NCI-H1436 (cell line): ENCODE data around the gene GRB14.
"Not testable (repeated sequence)": the region's sequence is repeated elsewhere in the genome, so short reads cannot be mapped to it uniquely, and the experiment has no call there.

ENCODE experiments used
- DNase-seq: peaks from one replicate; lab custom pipeline; 2025; lab: John Stamatoyannopoulos, UW

Gene GRB14

DNA sequence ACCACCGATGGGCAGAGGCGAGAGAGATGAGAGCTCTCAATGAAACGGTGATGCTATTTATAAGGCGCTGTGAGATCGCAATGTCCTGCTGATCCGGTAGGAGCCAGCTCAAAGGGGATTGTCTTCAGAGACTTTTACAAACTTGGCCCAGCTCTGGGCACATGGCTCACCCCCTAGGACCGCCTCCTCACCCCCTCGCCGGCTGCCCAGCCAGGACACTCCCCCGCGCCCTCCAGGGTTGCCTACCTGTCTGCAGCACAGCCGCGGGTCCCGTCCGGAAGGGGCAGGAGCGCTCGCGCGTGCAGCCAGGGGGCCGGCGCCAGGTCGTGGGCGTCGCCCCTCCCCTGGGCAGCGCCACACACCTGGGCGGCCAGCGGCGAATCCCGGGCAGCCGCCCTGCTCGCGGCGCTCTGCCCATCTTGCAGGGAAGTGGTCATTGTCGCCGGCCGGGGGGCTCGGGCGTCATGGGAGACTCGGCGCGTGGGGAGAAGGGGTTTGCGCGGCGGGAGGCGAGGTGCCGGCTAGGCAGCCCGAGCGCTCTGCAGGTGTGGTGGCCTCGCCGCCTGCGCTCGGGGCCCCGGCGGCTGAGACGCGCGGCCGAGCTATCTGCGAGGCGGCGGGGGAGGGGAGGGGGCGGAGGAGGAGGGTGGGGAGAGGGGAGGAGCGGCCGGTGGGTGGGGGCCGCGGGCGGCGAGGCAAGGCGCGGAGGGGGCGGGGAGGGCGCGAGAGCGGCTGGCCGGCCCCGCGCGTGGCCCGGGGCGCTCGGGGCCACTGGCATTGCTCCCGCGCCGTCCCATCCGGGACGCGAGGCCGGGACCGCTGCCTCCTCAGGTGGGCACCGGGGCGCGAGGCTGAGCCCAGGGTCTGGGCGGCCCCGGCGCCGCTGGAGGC, at the start of gene GRB14:
GRB14 (minus strand) TSS at position 610 of the 891 bp plus-strand sequence; CDS start at position 437, 173 bp downstream.
- DNase-seq: peak; percentile 57

DNA sequence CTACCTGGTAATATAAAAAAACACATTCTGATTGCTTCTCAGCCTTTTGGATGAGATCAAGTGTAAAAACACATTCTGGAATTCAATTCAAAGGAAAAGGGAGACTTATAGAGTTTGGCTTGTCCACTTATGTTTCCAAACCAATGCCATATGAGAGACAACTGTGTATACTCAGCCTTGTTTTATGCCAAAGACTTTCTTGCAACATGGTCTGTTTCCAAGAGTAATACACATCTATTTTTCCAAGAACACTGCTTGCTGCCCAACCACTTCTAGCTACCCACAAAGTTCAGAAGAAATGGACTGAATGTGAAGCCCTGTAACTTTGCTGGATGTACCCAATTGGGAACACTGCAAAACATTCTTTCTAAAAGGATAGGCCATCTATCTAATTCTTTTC, 48.0 kb upstream of the GRB14 start:
- DNase-seq: no peak

DNA sequence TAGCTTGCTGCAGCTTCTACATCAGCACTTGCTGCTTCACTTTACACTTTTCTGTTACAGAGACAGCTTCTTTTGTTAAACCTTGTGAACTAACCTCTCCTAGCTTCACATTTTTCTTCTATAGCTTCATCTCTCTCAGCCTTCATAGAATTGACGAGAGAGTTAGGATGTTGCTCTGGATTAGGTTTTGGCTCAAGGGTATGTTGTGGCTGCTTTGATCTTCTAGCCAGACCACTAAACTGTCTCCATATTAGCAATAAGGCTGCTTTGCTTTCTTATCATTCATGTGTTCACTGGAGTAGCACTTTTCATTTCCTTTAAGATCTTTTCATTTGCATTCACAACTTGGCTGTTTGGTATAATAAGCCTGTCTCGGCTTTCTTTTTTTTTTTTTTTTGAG, 46.3 kb upstream of the GRB14 start:
- DNase-seq: no peak

- DNase-seq: no peak
Observed at GRCh38 chr2:164664070-164664469, 42.8 kb upstream of the GRB14 start.

- no peak for DNase-seq
Observed at GRCh38 chr2:164662868-164663631, 41.8 kb upstream of the GRB14 start.

GRCh38 chr2:164662066-164662465, 40.8 kb upstream of the GRB14 start:
- DNase-seq: no peak

- DNase-seq: no peak
Observed at GRCh38 chr2:164661349-164661748, 40.1 kb upstream of the GRB14 start.

DNA sequence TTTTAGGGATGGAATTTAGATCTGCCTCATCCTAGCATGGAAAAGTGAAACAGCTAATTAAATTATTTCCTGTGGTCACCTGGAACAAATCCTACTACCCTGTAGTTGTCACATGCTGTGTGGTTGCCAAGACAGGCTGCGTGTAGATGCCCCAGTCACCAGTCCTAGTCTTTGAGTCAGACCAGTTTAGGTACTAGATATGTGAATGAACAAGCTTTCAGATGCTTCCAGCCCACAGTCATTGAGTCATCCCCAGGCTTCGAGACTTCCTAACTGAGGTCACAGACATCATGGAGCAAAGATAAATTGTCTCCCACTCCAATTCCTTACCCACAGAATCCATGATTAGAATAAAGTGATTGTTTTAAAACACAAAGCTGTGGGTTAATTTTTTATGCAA, 35.8 kb upstream of the GRB14 start:
- DNase-seq: no peak

GRCh38 chr2:164655750-164656149, 34.5 kb upstream of the GRB14 start:
- no peak for DNase-seq

- no peak for DNase-seq
Observed at GRCh38 chr2:164655336-164655735, 34.1 kb upstream of the GRB14 start.

DNA sequence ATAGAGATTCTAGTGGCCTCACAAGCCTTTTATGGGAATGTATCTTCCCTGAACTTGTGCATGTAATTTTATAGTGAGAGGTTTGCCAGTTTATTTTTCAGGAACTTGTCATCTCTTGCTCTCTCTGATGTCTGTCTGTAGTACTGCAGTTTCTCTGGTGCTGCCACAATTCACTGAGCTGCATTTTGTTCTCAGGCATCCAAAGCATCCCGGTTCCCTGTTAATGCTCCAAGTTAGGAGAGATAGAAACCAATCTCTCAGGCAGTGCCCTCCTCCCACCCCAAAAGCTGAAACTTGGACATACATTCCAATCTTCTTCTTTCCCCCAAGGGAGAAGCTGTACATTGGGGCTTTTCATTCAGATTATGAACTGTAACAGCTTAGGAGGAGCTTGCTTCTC, 30.1 kb upstream of the GRB14 start:
- no peak for DNase-seq

DNA sequence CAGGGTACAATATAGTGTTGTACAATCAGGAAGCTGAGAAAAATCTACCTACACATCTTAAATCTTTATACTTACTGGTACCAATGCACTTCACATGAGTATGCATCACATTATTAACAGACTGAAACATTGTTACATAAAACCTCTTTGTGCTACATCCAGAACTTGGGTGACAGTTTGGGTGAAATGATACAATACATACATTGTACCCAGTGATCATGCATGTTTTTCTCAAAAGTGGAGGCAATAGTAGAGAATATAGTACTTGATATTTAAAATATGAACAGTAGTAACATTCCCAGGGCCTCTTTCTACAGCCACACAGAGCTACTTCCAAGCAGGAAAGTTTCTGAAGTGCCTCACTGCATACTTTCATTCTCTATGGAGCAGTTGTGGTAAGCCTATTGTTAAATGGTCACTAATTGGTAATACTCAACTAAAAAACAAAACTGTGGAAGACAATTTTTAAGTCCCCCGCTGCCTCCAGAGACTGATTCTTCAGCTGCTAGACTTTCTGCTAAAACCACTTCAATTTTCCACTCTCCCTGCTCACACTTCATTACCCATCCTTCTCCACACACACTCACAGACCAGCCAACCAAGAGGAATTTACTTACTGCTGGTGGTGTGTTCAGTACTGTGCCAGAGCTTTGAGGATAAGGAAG, 22.9 kb upstream of the GRB14 start:
- no peak for DNase-seq

DNA sequence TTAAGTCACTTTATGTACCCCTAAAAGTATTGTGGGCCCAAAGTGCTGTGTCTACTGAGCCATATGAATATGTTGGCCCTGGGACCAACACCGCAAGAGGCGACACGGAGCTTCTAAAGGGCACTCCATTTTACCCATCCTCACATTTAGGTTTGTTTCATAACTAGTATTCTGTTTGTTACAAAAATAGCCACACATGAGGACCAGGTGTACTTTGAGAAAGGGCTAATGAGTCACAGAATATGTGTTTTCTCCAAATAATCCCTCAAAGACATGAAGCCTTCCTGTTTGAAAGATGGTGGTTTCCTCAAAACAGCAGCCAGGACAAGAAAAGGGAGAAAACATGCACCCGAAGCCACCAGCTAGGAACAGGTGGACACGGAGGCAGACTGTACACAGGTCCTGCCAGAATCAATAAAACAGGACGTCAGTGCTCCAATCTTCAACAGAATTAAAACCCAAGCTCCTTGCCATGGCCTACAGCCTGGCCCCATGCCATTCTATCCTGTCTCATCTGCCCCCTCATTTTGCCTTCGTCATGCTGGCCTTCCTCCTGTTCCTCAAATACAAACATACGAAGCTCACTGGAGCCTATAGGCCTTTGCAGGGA, 21.8 kb upstream of the GRB14 start:
- no peak for DNase-seq

GRCh38 chr2:164642268-164642667, 21.0 kb upstream of the GRB14 start:
- DNase-seq: no peak

DNA sequence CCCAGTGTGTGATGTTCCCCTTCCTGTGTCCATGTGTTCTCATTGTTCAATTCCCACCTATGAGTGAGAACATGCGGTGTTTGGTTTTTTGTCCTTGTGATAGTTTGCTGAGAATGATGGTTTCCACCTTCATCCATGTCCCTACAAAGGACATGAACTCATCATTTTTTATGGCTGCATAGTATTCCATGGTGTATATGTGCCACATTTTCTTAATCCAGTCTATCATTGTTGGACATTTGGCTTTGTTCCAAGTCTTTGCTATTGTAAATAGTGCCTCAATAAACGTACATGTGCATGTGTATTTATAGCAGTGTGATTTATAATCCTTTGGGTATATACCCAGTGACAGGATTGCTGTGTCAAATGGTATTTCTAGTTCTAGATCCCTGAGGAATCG, 7.0 kb upstream of the GRB14 start:
- not testable (repeated sequence) for DNase-seq

DNA sequence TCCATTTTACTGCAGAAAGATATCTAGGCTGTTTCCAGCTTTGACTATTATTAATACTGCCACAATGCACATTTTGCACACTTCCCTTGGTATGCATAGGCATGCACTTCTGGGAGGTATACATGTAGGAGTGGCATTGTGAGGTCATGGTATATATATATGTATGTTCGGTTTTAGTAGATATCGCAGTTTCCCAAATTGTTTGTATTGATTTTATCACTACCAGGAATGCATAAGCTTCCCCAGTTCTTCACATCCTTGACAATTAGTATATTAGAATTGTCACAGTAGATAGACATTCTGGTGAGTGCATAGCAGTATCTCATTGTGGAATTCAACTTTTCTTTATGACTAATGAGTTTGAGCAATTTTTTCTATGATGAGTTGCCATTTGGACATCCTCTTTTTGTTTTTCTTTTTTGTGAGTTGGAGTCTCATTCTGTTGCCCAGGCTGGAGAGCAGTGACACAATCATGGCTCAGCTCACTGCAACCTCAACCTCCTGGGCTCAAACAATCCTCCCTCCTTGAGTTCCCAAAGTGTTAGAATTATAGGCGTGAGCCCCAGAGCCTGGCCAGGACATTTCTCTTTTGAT, 4.2 kb upstream of the GRB14 start:
- no peak for DNase-seq

GRCh38 chr2:164624316-164624715, 3.0 kb upstream of the GRB14 start:
- no peak for DNase-seq

DNA sequence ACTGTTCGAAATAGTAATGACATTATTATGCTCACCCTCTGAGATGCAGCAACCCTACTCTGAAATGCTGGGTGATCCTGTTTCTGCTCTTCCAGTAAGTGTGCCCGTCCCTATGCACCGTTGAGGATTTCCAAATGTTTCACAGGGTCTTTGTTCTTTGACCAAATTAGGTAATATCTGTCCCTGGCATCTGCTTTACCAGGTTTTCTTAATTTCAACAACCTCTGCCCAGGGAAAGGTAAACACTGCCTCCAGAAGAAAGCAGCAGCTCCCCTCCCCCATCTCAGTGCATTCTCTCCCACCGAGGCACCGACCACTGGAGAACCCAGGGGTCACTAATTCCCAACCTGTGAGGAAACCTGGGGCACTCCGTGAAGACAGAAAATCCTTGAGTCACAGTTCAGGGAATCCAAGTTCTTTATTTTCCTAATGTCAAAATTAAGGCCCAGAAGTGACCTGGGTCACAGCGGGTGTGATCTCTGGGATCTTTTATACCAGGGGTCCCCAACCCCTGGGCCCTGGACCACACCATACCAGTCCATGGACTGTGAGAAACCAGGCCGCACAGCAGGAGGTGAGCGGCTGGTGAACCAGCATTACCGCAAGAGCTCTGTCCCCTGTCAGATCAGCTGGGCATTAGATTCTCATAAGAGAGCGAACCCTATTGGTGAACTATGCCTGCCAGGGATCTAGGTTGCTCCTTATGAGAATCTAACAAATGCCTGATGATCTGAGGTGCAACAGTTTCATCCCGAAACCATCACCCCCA, 1.2 kb upstream of the GRB14 start:
- no peak for DNase-seq

DNA sequence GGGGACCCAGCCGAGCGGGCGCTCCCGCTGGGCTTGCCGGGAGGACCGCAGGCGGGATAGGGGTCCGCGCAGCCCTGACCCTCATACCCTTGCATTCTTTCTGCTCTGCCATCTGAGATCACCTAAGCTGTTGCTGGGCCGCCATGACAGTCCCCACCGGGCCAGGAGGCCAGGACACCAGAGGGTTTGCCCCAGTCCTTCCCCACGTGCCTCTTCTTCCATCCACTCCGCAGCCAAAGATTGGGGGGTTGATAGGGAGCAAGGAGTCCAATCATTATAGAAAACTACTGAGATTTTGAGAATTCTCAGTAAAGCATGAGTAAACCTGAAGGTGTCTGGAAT, 453 bp upstream of the GRB14 start:
- no peak for DNase-seq

- DNase-seq: no peak
Observed at GRCh38 chr2:164620457-164620856, 825 bp downstream of the GRB14 start.

DNA sequence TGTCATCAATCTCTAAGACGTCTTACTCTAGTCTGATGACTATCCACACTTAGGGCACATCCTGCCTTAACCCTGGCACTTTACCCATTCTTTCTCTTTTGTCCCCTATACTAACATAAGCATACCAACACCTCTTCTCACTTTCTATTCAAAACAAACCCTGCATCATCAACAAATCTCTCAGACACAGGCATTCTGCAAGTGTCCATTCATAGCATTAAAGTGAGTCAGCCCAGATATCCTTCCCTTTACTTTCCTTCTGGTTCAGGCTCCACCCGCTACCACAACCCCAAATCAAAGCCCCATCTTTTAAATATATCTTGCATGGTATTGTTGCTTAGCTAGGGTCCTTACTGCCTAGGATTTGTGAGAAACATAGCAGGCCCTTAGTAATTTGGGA, 3.8 kb downstream of the GRB14 start:
- no peak for DNase-seq
